T-helper 9 cell (primary cell): Measurements from ENCODE around the gene DNAJC15.
"Not testable (repeated sequence)": the region's sequence is repeated elsewhere in the genome, so short reads cannot be mapped to it uniquely, and the experiment has no call there.

Experiments
- DNase-seq: peaks from one replicate; pipeline ENCODE4 v3.0.0-alpha.2; 2020

DNAJC15 gene

GRCh38 chr13:43005460-43006236 is 17.7 kb upstream of the DNAJC15 start:
- DNase-seq: no peak

GRCh38 chr13:43006893-43007631 is 16.3 kb upstream of the DNAJC15 start:
- DNase-seq: no peak

- no peak for DNase-seq
Measured at GRCh38 chr13:43008596-43008995, 14.8 kb upstream of the DNAJC15 start.

- no peak for DNase-seq
Measured at GRCh38 chr13:43009506-43009905, 13.9 kb upstream of the DNAJC15 start.

GRCh38 chr13:43014162-43014561 is 9.2 kb upstream of the DNAJC15 start:
- no peak for DNase-seq

GRCh38 chr13:43016226-43016625 is 7.2 kb upstream of the DNAJC15 start:
- DNase-seq: no peak

- no peak for DNase-seq
Measured at GRCh38 chr13:43019811-43020210, 3.6 kb upstream of the DNAJC15 start.

- no peak for DNase-seq
Measured at GRCh38 chr13:43020794-43021193, 2.6 kb upstream of the DNAJC15 start.

GRCh38 chr13:43021926-43022670 is 1.3 kb upstream of the DNAJC15 start:
- DNase-seq: no peak

- no peak for DNase-seq
Measured at GRCh38 chr13:43022934-43023288, 475 bp upstream of the DNAJC15 start.

- no peak for DNase-seq
Measured at GRCh38 chr13:43026262-43026661, 2.9 kb downstream of the DNAJC15 start.

GRCh38 chr13:43030548-43030947 is 7.2 kb downstream of the DNAJC15 start:
- no peak for DNase-seq

GRCh38 chr13:43031881-43032280 is 8.5 kb downstream of the DNAJC15 start:
- no peak for DNase-seq

- no peak for DNase-seq
Measured at GRCh38 chr13:43033038-43033437, 9.7 kb downstream of the DNAJC15 start.

- DNase-seq: no peak
Measured at GRCh38 chr13:43036351-43037250, 13.2 kb downstream of the DNAJC15 start.

- no peak for DNase-seq
Measured at GRCh38 chr13:43039966-43040365, 16.6 kb downstream of the DNAJC15 start.

- not testable (repeated sequence) for DNase-seq
Measured at GRCh38 chr13:43040581-43041368, 17.4 kb downstream of the DNAJC15 start.

- DNase-seq: no peak
Measured at GRCh38 chr13:43041369-43041921, 18.1 kb downstream of the DNAJC15 start.

- DNase-seq: no peak
Measured at GRCh38 chr13:43042410-43042921, 19.1 kb downstream of the DNAJC15 start.

GRCh38 chr13:43044720-43045301 is 21.4 kb downstream of the DNAJC15 start:
- DNase-seq: no peak

GRCh38 chr13:43045302-43045773 is 22.0 kb downstream of the DNAJC15 start:
- DNase-seq: not testable (repeated sequence)
